ENCODE measurements around the gene CEND1. TPM values are rescaled to one million over a fixed set of nuclear protein-coding genes. Genes with fewer than 3 reads are reported as not detected.

CEND1 gene
- total RNA-seq, 1 experiment from 2014 or later: 0.81 TPM

DNA sequence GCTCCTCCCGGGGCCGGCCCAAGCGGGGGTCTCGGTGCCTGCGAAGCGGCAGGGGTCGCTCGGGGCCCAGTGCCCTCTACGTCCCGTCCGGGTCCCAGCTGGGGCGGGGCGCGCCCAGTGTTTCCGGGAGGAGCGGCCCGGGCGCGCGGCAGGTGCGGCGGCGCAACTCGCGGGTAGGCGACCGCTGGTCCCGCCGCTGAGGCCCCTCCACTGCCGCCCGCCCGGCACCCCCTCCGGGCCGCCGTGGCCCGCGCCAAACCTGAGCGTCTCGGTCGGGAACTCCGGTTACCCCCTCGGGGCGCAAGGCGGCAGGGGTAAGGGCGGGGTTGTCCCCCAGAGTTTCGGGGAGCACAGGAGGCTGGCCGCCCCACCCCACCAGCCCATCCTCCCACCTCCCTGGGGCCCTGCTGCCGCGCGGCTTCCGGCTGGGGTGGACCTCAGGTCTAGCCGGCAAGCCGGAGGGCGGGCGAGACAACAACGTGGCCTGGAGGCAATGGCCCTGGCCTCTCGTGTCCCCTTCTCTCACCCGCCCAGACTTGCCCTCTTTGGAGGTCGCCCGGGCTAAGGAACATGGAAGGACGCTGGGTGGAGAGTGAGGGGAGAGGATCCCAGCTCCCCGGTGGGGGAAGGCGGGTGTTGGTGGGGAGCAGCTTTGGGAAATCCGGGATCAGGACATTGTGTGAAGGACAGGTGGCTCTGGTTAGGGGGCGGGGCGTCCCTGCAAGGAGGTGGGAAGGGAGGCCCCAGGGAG is 37.4 kb upstream of the CEND1 start:
- Mint-ChIP-seq H3K27me3 (ENCODE audit: low read depth) (peaks cover 35% of the 10 kb centered on the region), H3K4me3 (peak overlapping the region; percentile 79 to 84), H3K36me3 (ENCODE audit: insufficient read depth in 1 of 3, low read depth in 3 of 3) (peaks cover 0 to 19% (median 14%) of the 10 kb centered on the region in 3 experiments), H3K9me3 (no peaks in the 10 kb centered on the region; a peak in 1 of 5 replicates), H3K4me1 (peaks cover 31 to 42% of the 10 kb centered on the region in 2 experiments), H3K27ac (peak overlapping the region in 1 of 3 experiments; percentile 68; a peak in 2 of 7 replicates)
- H3K14ac ChIP-seq (ENCODE audit: insufficient read depth, low read length): peak overlapping the region; percentile 60; the same call in 1 of the 2 replicates
- H3K27ac ChIP-seq (ENCODE audit: insufficient read length, low read depth, low read length): no peak overlapping the region
- no peak overlapping the region for H2AFZ ChIP-seq (ENCODE audit: low read length)
- no peak overlapping the region for H4K8ac ChIP-seq (replicated peaks; ENCODE audit: insufficient read length, low read depth, low read length)
- H3K27me3 ChIP-seq (ENCODE audit: insufficient read depth, low read length): peaks cover 9% of the 10 kb centered on the region; the same call in 1 of the 2 replicates
- no peaks in the 10 kb centered on the region for H3K79me2 ChIP-seq (ENCODE audit: insufficient read depth, low read length)
- no peak overlapping the region for H2BK15ac ChIP-seq (ENCODE audit: low read depth, low read length)
- H4K20me1 ChIP-seq (ENCODE audit: control insufficient read depth, insufficient read depth, insufficient read length): no peaks in the 10 kb centered on the region
- H3K23ac ChIP-seq (ENCODE audit: insufficient read length, low read depth, low read length): no peak overlapping the region
- H3K9ac ChIP-seq (ENCODE audit: extremely low read depth, insufficient read length, low read length): no peak overlapping the region
- H4K91ac ChIP-seq (ENCODE audit: insufficient read length, low read depth, low read length): no peak overlapping the region
- H3K9me3 ChIP-seq (ENCODE audit: control insufficient read depth, low read depth, low read length): no peaks in the 10 kb centered on the region
- no peak overlapping the region for H2BK120ac ChIP-seq (ENCODE audit: low read depth, low read length, poor library complexity, severe bottlenecking)
- H3K18ac ChIP-seq (ENCODE audit: insufficient read length, low read depth, low read length): peak overlapping the region; percentile 68
- H2BK20ac ChIP-seq (ENCODE audit: low read depth, low read length, poor library complexity, severe bottlenecking): no peak overlapping the region
- peaks cover 25% of the 10 kb centered on the region for H3K23me2 ChIP-seq (ENCODE audit: insufficient read length, low read depth, low read length, poor library complexity, severe bottlenecking)
- peak; percentile 80 for DNase-seq
- H2BK12ac ChIP-seq (ENCODE audit: insufficient read length, low read depth, low read length): no peak overlapping the region
- H3K56ac ChIP-seq (ENCODE audit: insufficient read length, low read depth, low read length): no peak overlapping the region
- no peaks in the 10 kb centered on the region for H3K79me1 ChIP-seq (ENCODE audit: insufficient read depth, low read depth, low read length, poor library complexity, severe bottlenecking)
- no peak overlapping the region for H3T11ph ChIP-seq (ENCODE audit: low read length)
- no peak overlapping the region for H2AK5ac ChIP-seq (ENCODE audit: insufficient read length, low read length)
- no peaks in the 10 kb centered on the region; the same call in 1 of the 2 replicates for H3K4me1 ChIP-seq (ENCODE audit: insufficient read depth, low read length)
- TF ChIP-seq, protein P1, sequence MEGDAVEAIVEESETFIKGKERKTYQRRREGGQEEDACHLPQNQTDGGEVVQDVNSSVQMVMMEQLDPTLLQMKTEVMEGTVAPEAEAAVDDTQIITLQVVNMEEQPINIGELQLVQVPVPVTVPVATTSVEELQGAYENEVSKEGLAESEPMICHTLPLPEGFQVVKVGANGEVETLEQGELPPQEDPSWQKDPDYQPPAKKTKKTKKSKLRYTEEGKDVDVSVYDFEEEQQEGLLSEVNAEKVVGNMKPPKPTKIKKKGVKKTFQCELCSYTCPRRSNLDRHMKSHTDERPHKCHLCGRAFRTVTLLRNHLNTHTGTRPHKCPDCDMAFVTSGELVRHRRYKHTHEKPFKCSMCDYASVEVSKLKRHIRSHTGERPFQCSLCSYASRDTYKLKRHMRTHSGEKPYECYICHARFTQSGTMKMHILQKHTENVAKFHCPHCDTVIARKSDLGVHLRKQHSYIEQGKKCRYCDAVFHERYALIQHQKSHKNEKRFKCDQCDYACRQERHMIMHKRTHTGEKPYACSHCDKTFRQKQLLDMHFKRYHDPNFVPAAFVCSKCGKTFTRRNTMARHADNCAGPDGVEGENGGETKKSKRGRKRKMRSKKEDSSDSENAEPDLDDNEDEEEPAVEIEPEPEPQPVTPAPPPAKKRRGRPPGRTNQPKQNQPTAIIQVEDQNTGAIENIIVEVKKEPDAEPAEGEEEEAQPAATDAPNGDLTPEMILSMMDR (conservative IDR thresholded peaks at IDR 0.05): 0 out of 3 replicates have a peak, but pooled peaks have one; percentile 10
- H3K4me2 ChIP-seq (ENCODE audit: insufficient read depth, insufficient read length, low read length): peak overlapping the region; percentile 58
- WGBS (ENCODE audit: extremely low coverage, insufficient read length, low lambda C conversion rate): no CpG with 5 or more reads among the region's 66 CpGs
- no peak overlapping the region for H4K5ac ChIP-seq (ENCODE audit: insufficient read length, low read depth, low read length)
- no peak overlapping the region for H3K4ac ChIP-seq (ENCODE audit: low read depth, low read length)
- H2BK5ac ChIP-seq (ENCODE audit: insufficient read length, low read length): no peak overlapping the region

All from H9 (cell line).